Motor neuron (in vitro differentiated cells): ENCODE measurements around the gene SCNN1A. TPM values are rescaled to one million over a fixed set of nuclear protein-coding genes. Genes with fewer than 3 reads are reported as not detected.

Experiments used
- ATAC-seq, 8 experiments: fragments of 200-7000 bp; cut with Tn5 transposase; replicated peaks in 6 of 8; 2 replicates each; pipeline ENCODE4 v1.8.0; 2021; ENCODE audit warnings: mild to moderate bottlenecking in 8 of 8, moderate library complexity in 8 of 8
- H3K27ac ChIP-seq, 2 donors: fragments of 250-450 bp; sonication (Bioruptor Pico); 2 replicates each; pipeline ENCODE4 v1.9.0; 2021; ENCODE audit warnings: antibody characterized with exemption in 2 of 2, mild to moderate bottlenecking in 2 of 2, moderate library complexity in 1 of 2
- H3K4me1 ChIP-seq, 2 donors: fragments of 250-450 bp; sonication (Bioruptor Pico); replicated peaks in 1 of 2; 2 replicates each; pipeline ENCODE4 v1.6.1; 2021; ENCODE audit warnings: antibody characterized with exemption in 2 of 2, mild to moderate bottlenecking in 2 of 2, moderate library complexity in 1 of 2
- H3K4me3 ChIP-seq, 5 donors: fragments of 250-450 bp; sonication (Bioruptor Pico); 2 replicates each; pipeline ENCODE4 v1.9.0; 2021; ENCODE audit warnings: antibody characterized with exemption in 5 of 5, mild to moderate bottlenecking in 5 of 5, moderate library complexity in 4 of 5
- WGBS, 10 experiments: fragments of 450-650 bp; shearing (Covaris generic); methylation state at CpG; one replicate each; pipeline ENCODE4 v1.0.0; 2022; 5-methylcytosine and 5-hydroxymethylcytosine counted together
- in situ Hi-C, 9 experiments: fragments of 400-800 bp; cut with MboI; loops; one replicate each; pipeline ENCODE4 v1.15.0; 2021; ENCODE audit warnings: low sequenced_read_pairs in 9 of 9, low pct_unique_long_range_greater_than_20kb in 2 of 9; ENCODE audit not compliant: unreplicated experiment in 9 of 9
- total RNA-seq, 8 experiments: library from RNA; unstranded; fragments of 300-600 nt; gene quantifications; 2 replicates each; pipeline versions ENCODE4 v1.2.3 to v1.2.4, GENCODE V29; 2022

The SCNN1A gene
- total RNA-seq, 8 experiments from 2014 or later, result 0.11 to 4.1 (median 1.6) TPM; not detected in 1

DNA sequence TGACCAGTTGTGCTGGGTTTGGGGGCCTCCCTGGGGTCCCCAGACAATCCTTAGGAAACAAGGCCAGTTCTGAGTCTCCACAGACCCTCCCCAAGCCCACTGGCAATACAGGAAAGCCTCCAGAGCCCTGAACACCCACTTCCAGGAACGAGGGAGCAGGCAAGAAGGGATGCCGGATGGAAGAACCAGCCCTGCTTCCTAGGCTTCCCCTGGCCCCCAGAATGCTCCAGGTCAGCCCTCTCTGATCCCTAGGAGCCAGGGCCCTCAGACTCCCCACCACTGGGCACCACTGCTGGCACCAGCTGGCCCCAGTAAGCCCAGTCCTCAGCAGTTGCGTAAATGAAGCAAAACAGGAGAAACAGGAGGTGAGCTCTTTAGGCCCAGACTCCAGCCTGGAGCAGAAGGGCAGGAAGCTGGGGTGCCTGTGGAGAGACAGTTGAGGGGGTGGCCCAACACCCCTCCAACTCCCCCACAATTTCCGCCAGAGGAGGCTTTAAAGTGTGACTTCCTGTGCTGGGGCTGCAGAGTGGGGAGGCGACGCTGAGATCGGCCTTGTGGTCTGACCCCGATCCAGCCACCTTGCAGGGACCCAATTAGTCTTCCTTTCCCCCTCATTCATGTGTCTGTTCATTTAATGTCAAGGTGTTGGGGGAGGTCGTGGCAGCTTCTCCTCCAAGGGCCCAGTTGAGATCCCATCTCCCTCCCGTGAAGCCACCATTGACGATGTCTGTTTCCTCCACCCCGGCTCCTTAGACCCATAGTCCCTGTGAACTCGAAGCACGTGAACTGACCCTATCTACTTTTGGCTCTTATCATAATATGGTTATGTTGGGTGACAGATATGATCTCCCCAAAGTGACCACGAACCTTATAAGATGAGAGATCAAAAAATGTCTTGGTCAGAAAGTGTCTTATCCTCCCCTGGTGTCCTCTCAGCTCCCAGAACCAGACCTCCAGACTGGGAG is 38.2 kb downstream of the SCNN1A start:
- H3K27ac ChIP-seq, result peak overlapping the region; percentile 70 to 85
- 5 to 84% (median 57%) methylated on average over 1 to 12 of the region's 15 CpGs; no CpG with 5 or more reads in 1 of the 10 experiments for WGBS, 10 experiments

GRCh38 chr12:6336079-6336888 is 39.1 kb downstream of the SCNN1A start:
- peak overlapping the region; percentile 70 to 85 for H3K27ac ChIP-seq
- H3K4me1 ChIP-seq, result peaks cover 55 to 61% of the 10 kb centered on the region in 2 donors
- ATAC-seq, result peak; percentile 52 to 84 (median 82)
- in situ Hi-C loops, result no loop called here
- H3K4me3 ChIP-seq, result peak overlapping the region in 4 of 5 donors; percentile 7 to 29 (median 23)
- 0% methylated on average over 1 of the region's 12 CpGs; no CpG with 5 or more reads in 9 of the 10 experiments for WGBS, 10 experiments

More for the DNA sequence above, 38.2 kb downstream of the SCNN1A start:
- peak overlapping the region in 3 of 5 donors; percentile 20 to 29 (median 26) for H3K4me3 ChIP-seq
- in situ Hi-C loops, result no loop called here
- H3K4me1 ChIP-seq, result peaks cover 58 to 63% of the 10 kb centered on the region in 2 donors
- peak in 2 of 8 experiments; percentile 0 to 1 for ATAC-seq

DNA sequence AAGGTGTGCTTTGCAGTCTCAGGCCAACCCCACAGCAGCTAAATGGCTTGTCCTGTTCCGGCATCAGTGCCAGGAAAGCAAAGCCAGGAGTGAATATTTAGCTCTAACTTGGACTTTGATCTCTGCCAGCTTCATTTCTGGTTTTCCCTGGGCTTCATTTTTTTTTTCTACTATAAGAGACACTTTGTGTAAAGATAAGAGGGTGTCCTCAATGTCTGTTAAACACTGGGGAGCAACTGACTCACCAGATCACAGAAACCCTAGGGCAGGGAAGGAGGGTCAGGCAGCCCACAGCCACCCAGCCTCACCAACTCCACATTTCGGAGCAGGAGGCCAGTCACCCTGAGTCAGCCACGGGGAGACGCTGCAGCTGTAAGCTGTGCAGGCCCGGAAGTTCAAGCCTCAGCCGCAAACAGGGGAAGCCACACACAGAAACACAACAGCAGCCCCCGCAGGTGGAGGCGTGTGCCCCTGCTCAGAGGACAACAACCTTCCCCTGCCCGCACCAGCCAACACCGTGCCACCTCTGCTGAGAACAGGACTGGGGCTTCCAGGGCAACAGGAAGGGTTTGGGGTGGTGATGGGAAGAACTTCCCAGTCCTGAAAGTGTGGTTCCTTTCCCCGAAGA is 39.8 kb downstream of the SCNN1A start:
- peak overlapping the region; percentile 70 to 85 for H3K27ac ChIP-seq
- peak overlapping the region in 3 of 5 donors; percentile 20 to 29 (median 26) for H3K4me3 ChIP-seq
- WGBS, 10 experiments, result 0 to 20% (median 0%) methylated on average over 1 of the region's 11 CpGs; no CpG with 5 or more reads in 7 of the 10 experiments
- ATAC-seq, result peak; percentile 9 to 38 (median 30)
- peaks cover 55 to 60% of the 10 kb centered on the region in 2 donors for H3K4me1 ChIP-seq
- in situ Hi-C loops, result no loop called here

GRCh38 chr12:6334940-6335450 is 40.4 kb downstream of the SCNN1A start:
- 10 to 100% (median 80%) methylated on average over 1 to 11 of the region's 13 CpGs; no CpG with 5 or more reads in 4 of the 10 experiments for WGBS, 10 experiments
- in situ Hi-C loops, result no loop called here
- H3K27ac ChIP-seq, result peak overlapping the region in 1 of 2 donors; percentile 85
- no peak overlapping the region for H3K4me3 ChIP-seq
- peaks cover 49 to 54% of the 10 kb centered on the region in 2 donors for H3K4me1 ChIP-seq
- ATAC-seq, result peak in 3 of 8 experiments; percentile 2 to 11 (median 4)

DNA sequence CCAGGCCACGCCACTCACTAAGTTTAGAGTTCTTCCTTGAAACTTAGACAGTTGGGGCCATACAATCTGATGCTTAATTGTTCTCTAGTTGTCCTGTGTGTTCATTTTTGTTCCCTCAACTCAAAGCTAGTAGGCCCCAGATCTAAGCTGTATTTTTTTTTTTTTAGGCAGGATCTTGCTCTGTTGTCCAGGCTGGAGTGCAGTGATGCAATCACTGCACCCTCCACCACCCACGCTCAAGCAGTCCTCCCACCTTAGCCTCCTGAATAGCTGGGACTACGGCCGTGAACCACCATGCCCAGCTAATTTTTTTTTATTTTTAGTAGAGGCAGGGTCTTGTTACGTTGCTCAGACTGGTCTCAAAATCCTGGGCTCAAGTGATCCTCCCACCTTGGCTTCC is 41.0 kb downstream of the SCNN1A start:
- Histone ChIP-seq H3K4me1 (peaks cover 44 to 48% of the 10 kb centered on the region in 2 donors), H3K27ac (no peak overlapping the region), H3K4me3 (no peak overlapping the region)
- 50 to 100% (median 100%) methylated on average over 1 to 4 of the region's 5 CpGs; no CpG with 5 or more reads in 3 of the 10 experiments for WGBS, 10 experiments
- no peak for ATAC-seq
- in situ Hi-C loops, result no loop called here

- no peak for ATAC-seq
- Histone ChIP-seq H3K4me1 (peaks cover 38 to 40% of the 10 kb centered on the region in 2 donors), H3K27ac (no peak overlapping the region), H3K4me3 (no peak overlapping the region)
- 21 to 96% (median 63%) methylated on average over 1 to 4 of the region's 9 CpGs; no CpG with 5 or more reads in 6 of the 10 experiments for WGBS, 10 experiments
- in situ Hi-C loops, result no loop called here
Measured at GRCh38 chr12:6333566-6333965, 41.8 kb downstream of the SCNN1A start.

DNA sequence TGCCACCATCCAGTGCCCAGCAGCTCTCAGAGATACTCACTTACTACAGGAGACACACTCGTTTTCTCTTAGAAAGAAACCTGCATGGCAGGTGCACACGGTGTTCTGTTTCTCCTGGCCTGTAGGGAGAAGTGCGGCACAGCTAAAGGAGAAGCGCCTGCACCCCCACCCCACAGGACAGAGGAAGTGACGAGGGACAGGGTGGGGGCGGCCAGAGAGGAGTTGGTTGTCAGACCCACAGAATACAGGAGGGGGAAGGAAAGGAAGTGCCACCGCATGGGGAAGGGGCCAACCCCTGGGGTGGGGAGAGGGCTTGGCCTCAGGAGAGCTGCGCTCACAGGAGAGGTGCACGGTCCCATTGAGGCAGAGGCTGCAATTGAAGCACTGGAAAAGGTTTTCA is 42.3 kb downstream of the SCNN1A start:
- Histone ChIP-seq H3K4me1 (peaks cover 33 to 35% of the 10 kb centered on the region in 2 donors), H3K27ac (no peak overlapping the region), H3K4me3 (no peak overlapping the region)
- WGBS, 10 experiments, result 70 to 100% (median 85%) methylated on average over 1 to 3 of the region's 9 CpGs; no CpG with 5 or more reads in 6 of the 10 experiments
- ATAC-seq, result no peak
- in situ Hi-C loops, result no loop called here

GRCh38 chr12:6332459-6332858 is 42.9 kb downstream of the SCNN1A start:
- in situ Hi-C loops, result no loop called here
- no peak overlapping the region for H3K4me3 ChIP-seq
- no peak for ATAC-seq
- H3K27ac ChIP-seq, result no peak overlapping the region
- 27 to 100% (median 88%) methylated on average over 2 to 4 of the region's 4 CpGs; no CpG with 5 or more reads in 4 of the 10 experiments for WGBS, 10 experiments
- peaks cover 27 to 29% of the 10 kb centered on the region in 2 donors for H3K4me1 ChIP-seq

GRCh38 chr12:6330999-6331714 is 44.2 kb downstream of the SCNN1A start:
- Histone ChIP-seq H3K27ac (no peak overlapping the region), H3K4me1 (peaks cover 14 to 19% of the 10 kb centered on the region in 2 donors), H3K4me3 (no peak overlapping the region)
- ATAC-seq, result no peak
- WGBS, 10 experiments, result 68 to 93% (median 80%) methylated on average over 1 to 4 of the region's 4 CpGs; no CpG with 5 or more reads in 3 of the 10 experiments
- in situ Hi-C loops, result no loop called here

- 40 to 100% (median 95%) methylated on average over 1 to 4 of the region's 5 CpGs; no CpG with 5 or more reads in 5 of the 10 experiments for WGBS, 10 experiments
- no peak overlapping the region for H3K27ac ChIP-seq
- no peak for ATAC-seq
- H3K4me3 ChIP-seq, result no peak overlapping the region
- in situ Hi-C loops, result no loop called here
- peaks cover 4 to 9% of the 10 kb centered on the region in 2 donors for H3K4me1 ChIP-seq
Measured at GRCh38 chr12:6330192-6330591, 45.2 kb downstream of the SCNN1A start.

- no CpG with 5 or more reads among the region's 15 CpGs for WGBS, 10 experiments
- H3K4me1 ChIP-seq, result peaks cover 0 to 6% of the 10 kb centered on the region in 2 donors
- no peak overlapping the region for H3K4me3 ChIP-seq
- no peak for ATAC-seq
- in situ Hi-C loops, result no loop called here
- H3K27ac ChIP-seq, result no peak overlapping the region
Measured at GRCh38 chr12:6329703-6330064, 45.7 kb downstream of the SCNN1A start.
